Thyroid gland (tissue), 4 donors: Measurements from ENCODE around the gene SETDB1.
A peak's percentile ranks its signal among the peaks of the same experiment; 100 is the strongest.

Source experiments
- CTCF ChIP-seq, 6 experiments: fragments of 200-600 bp in 3 of 6; fragments of 450-650 bp in 3 of 6; sonication (generic) in 3 of 6; IDR thresholded peaks; one replicate each; pipeline ENCODE4 v1.5.1; 2016 to 2019; ENCODE audit warnings: antibody characterized with exemption in 6 of 6, mild to moderate bottlenecking in 2 of 6, inconsistent platforms in 1 of 6, moderate library complexity in 1 of 6
- POLR2A ChIP-seq, 2 donors: fragments of 450-650 bp; IDR thresholded peaks; one replicate each; pipeline ENCODE4 v1.6.1; 2017; ENCODE audit warnings: antibody characterized with exemption in 2 of 2, mild to moderate bottlenecking in 2 of 2, moderate library complexity in 1 of 2

- TF ChIP-seq POLR2A (IDR thresholded peaks at IDR 0.05) (peak in 1 of 2 donors; percentile 59), CTCF (IDR thresholded peaks at IDR 0.05) (peak in 1 of 6 experiments; percentile 24)
Observed at GRCh38 chr1:150926097-150926741, at the start of gene SETDB1.
